PC-3 (cell line): ENCODE results near the gene PRDM12. TPM values are rescaled to one million over a fixed set of nuclear protein-coding genes. Genes with fewer than 3 reads are reported as not detected.

Experiments used
- ATAC-seq: fragments of 200-7000 bp; cut with Tn5 transposase; 2 replicates; pipeline ENCODE4 v1.9.1; 2020; ENCODE audit warnings: mild to moderate bottlenecking, moderate library complexity
- BruUV-seq: library from RNA; stranded (reverse); fragments of 400-500 nt; replicated peaks from 2 replicates; lab custom pipeline; 2021; lab: Mats Ljungman, UMichigan
- CTCF ChIA-PET: fragments of 300-600 bp; sonication (Branson Sonifier 250); formaldehyde crosslinking; loops from one replicate; lab custom pipeline; 2022; ENCODE audit warnings: antibody characterized with exemption; lab: Charles Lee
- POLR2A ChIA-PET: fragments of 300-600 bp; sonication (Branson Sonifier 250); formaldehyde crosslinking; loops from one replicate; lab custom pipeline; 2022; ENCODE audit warnings: antibody characterized with exemption; ENCODE audit not compliant: unreplicated experiment; lab: Charles Lee
- DNase-seq: peaks from one replicate; pipeline ENCODE4 v3.0.0-alpha.2; 2015
- H2AFZ ChIP-seq: fragments of 300-600 bp; sonication (generic); 2 replicates; pipeline ENCODE4 v1.6.0; 2016; ENCODE audit warnings: antibody characterized with exemption, low read length
- H3F3A ChIP-seq: fragments of 300-600 bp; sonication (generic); one replicate; pipeline ENCODE4 v1.6.0; 2017; ENCODE audit warnings: antibody characterized with exemption, low read length, control low read depth, mild to moderate bottlenecking; ENCODE audit not compliant: unreplicated experiment
- H3K27ac ChIP-seq: fragments of 300-600 bp; sonication (generic); 2 replicates; pipeline ENCODE4 v1.5.1; 2016; ENCODE audit warnings: mild to moderate bottlenecking, low read length
- H3K27me3 ChIP-seq: fragments of 300-600 bp; sonication (generic); 2 replicates; pipeline ENCODE4 v1.6.1; 2016; ENCODE audit warnings: low read length, mixed read lengths
- H3K36me3 ChIP-seq: fragments of 300-600 bp; sonication (generic); 2 replicates; pipeline ENCODE4 v1.6.1; 2016; ENCODE audit warnings: low read depth, mixed run types, low read length, mixed read lengths
- H3K4me1 ChIP-seq: fragments of 300-600 bp; sonication (generic); 2 replicates; pipeline ENCODE4 v1.5.1; 2016; ENCODE audit warnings: low read length; ENCODE audit not compliant: insufficient read depth
- H3K4me2 ChIP-seq: fragments of 300-600 bp; sonication (generic); 2 replicates; pipeline ENCODE4 v1.6.0; 2016; ENCODE audit warnings: low read length
- H3K4me3 ChIP-seq: fragments of 300-600 bp; sonication (generic); 2 replicates; pipeline ENCODE4 v1.5.1; 2016; ENCODE audit warnings: mild to moderate bottlenecking, low read length, mixed read lengths
- H3K79me2 ChIP-seq: fragments of 300-600 bp; sonication (generic); 2 replicates; pipeline ENCODE4 v1.6.1; 2017; ENCODE audit warnings: low read length, mixed read lengths
- H3K9ac ChIP-seq: fragments of 300-600 bp; sonication (generic); 2 replicates; pipeline ENCODE4 v1.6.0; 2016; ENCODE audit warnings: mild to moderate bottlenecking, low read length
- H3K9me2 ChIP-seq: fragments of 300-600 bp; sonication (generic); replicated peaks from 2 replicates; pipeline ENCODE4 v1.6.1; 2016; ENCODE audit warnings: mixed run types, low read length, mixed read lengths
- H3K9me3 ChIP-seq: fragments of 300-600 bp; sonication (generic); 2 replicates; pipeline ENCODE4 v1.6.1; 2016; ENCODE audit warnings: low read length, mixed read lengths
- H4K20me1 ChIP-seq: fragments of 300-600 bp; sonication (generic); 2 replicates; pipeline ENCODE4 v1.6.1; 2016; ENCODE audit warnings: low read length, mixed read lengths
- EZH2 ChIP-seq: fragments of 300-600 bp; sonication (generic); IDR thresholded peaks from one replicate; pipeline ENCODE4 v1.6.1; 2017; ENCODE audit warnings: antibody characterized with exemption, mild to moderate bottlenecking, low read length; ENCODE audit not compliant: unreplicated experiment
- EZH2phosphoT487 ChIP-seq: fragments of 300-600 bp; sonication (generic); IDR thresholded peaks from 2 replicates; pipeline ENCODE4 v1.6.1; 2018; ENCODE audit warnings: mild to moderate bottlenecking, antibody characterized with exemption, low read length, borderline replicate concordance
- intact Hi-C: fragments of 100-400 bp; cut with micrococcal nuclease; formaldehyde crosslinking; loops from 2 replicates; pipeline ENCODE4 v1.9.0; 2023
- total RNA-seq: library from RNA; depleted of rRNA; stranded (reverse); fragments of >200 nt; gene quantifications from 2 replicates; pipeline ENCODE4 v1.2.3, GENCODE V29; 2014
- TF ChIP-seq, protein P1 (sequence below): fragments of 300-600 bp; sonication (generic); conservative IDR thresholded peaks from 2 replicates; pipeline ENCODE4 v1.5.1; 2017; ENCODE audit warnings: antibody characterized with exemption, low read depth, mild to moderate bottlenecking, low read length

The PRDM12 gene
- total RNA-seq, 1 experiment from 2014 or later, result not detected

DNA sequence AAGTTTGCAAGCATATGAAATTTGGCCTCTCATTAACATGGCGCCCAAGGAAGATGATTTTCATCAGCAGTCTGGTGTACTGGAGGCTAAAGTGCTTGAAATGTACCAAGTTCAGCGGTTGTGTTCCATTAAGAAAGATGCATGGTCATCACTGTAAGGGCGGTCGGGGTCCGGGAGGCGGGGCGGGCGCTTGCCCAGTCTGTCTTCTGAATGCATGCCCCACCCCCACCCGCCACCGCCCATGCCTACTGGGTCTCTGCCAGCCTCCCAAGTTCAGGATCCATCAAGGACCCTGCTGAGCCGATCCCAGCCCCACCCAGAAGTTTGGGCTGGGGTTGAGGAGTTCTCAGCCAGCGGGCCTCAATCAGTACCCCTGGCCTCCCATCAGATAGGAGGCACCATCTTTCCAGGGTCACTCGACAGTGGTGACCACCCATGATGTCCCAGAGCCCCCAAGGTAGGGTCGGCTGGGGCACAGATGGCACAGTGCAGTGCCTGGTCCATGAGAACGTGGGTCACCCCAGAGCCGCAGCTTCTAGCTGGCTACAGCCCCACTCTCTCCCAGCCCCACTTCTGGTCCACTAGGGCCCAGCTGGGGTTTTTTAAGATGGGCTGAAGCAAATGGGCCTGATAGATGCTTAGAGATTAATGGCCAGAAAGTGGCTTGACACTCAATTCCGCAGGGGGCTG lies 24.4 kb upstream of the PRDM12 start:
- intact Hi-C loops, result no loop called here
- no TSS peak for BruUV-seq
- no peak for ATAC-seq
- Histone ChIP-seq H3K79me2 (no peaks in the 10 kb centered on the region), H3F3A (no peaks in the 10 kb centered on the region), H3K9me3 (no peaks in the 10 kb centered on the region), H4K20me1 (no peaks in the 10 kb centered on the region), H3K9ac (no peak overlapping the region), H3K4me2 (no peak overlapping the region), H3K4me1 (no peaks in the 10 kb centered on the region), H3K9me2 (no peaks in the 10 kb centered on the region), H3K4me3 (no peak overlapping the region), H3K36me3 (no peaks in the 10 kb centered on the region; the same call in none of the 2 replicates), H3K27ac (no peak overlapping the region), H2AFZ (no peak overlapping the region), H3K27me3 (no peaks in the 10 kb centered on the region)
- ChIA-PET POLR2A (no interaction called here), CTCF (no interaction called here)
- DNase-seq, result no peak
- TF ChIP-seq EZH2phosphoT487, result no peak

DNA sequence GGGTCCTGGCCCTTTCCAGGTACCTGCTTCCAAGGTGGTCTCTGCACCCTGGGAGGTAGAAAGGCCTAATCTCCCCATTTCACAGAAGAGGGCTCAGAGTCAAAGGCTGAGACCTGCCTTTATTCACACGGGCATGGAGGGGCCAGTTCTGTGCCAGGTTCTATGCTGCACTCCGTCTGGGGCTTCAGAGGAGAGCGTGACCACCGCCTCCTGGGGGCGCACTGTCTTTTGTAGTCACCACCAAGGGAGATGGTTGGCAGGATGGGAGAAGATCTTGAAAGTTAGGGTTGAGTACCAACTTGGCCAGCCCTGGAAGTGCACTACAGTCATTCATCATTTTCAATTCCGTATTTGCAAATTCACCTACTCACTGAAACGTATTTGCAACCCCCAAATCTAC lies 23.7 kb upstream of the PRDM12 start:
- CTCF ChIA-PET, result no interaction called here
- Histone ChIP-seq H4K20me1 (no peaks in the 10 kb centered on the region), H3K9me2 (no peaks in the 10 kb centered on the region), H3K36me3 (no peaks in the 10 kb centered on the region; the same call in none of the 2 replicates), H3K79me2 (no peaks in the 10 kb centered on the region), H3K4me1 (no peaks in the 10 kb centered on the region), H3K4me3 (no peak overlapping the region), H3K4me2 (no peak overlapping the region), H3F3A (no peaks in the 10 kb centered on the region), H3K27ac (no peak overlapping the region), H3K9ac (no peak overlapping the region), H3K9me3 (no peaks in the 10 kb centered on the region), H3K27me3 (no peaks in the 10 kb centered on the region), H2AFZ (no peak overlapping the region)
- no TSS peak for BruUV-seq
- TF ChIP-seq EZH2phosphoT487 (no peak), EZH2 (no peak)
- ATAC-seq (no peak), DNase-seq (no peak)
- intact Hi-C loops, result no loop called here
- POLR2A ChIA-PET, result no interaction called here

DNA sequence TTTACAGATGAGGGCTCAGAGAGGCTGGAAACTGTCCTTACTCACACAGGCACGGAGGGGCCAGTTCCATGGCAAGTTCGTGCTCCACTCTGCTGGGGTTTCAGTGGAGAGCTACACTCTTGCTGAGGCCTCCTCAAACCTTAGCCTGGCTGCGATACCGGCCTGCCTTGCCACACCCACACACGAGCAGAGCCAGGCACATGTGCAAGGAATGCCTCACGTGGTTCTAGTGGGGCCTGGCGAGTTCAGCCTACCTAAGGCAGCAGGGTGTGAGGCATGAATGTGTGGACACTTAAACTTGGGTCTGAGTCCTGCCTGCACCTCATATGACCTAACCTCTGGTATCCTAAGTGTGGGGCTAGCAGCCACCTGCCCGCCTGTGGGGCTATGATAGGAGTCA lies 21.5 kb upstream of the PRDM12 start:
- POLR2A ChIA-PET, result no interaction called here
- Histone ChIP-seq H3K9ac (no peak overlapping the region), H3F3A (no peaks in the 10 kb centered on the region), H3K4me3 (no peak overlapping the region), H3K36me3 (no peaks in the 10 kb centered on the region; the same call in none of the 2 replicates), H3K4me1 (no peaks in the 10 kb centered on the region), H3K79me2 (no peaks in the 10 kb centered on the region), H3K9me3 (no peaks in the 10 kb centered on the region), H4K20me1 (no peaks in the 10 kb centered on the region), H3K27me3 (no peaks in the 10 kb centered on the region), H3K4me2 (no peak overlapping the region), H2AFZ (no peak overlapping the region), H3K9me2 (no peaks in the 10 kb centered on the region), H3K27ac (no peak overlapping the region)
- CTCF ChIA-PET, result no interaction called here
- TF ChIP-seq EZH2phosphoT487, result no peak
- no peak for TF ChIP-seq EZH2
- TF ChIP-seq, protein P1, sequence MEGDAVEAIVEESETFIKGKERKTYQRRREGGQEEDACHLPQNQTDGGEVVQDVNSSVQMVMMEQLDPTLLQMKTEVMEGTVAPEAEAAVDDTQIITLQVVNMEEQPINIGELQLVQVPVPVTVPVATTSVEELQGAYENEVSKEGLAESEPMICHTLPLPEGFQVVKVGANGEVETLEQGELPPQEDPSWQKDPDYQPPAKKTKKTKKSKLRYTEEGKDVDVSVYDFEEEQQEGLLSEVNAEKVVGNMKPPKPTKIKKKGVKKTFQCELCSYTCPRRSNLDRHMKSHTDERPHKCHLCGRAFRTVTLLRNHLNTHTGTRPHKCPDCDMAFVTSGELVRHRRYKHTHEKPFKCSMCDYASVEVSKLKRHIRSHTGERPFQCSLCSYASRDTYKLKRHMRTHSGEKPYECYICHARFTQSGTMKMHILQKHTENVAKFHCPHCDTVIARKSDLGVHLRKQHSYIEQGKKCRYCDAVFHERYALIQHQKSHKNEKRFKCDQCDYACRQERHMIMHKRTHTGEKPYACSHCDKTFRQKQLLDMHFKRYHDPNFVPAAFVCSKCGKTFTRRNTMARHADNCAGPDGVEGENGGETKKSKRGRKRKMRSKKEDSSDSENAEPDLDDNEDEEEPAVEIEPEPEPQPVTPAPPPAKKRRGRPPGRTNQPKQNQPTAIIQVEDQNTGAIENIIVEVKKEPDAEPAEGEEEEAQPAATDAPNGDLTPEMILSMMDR, result no peak
- BruUV-seq, result no TSS peak
- ATAC-seq (no peak), DNase-seq (no peak)
- intact Hi-C loops, result no loop called here
